GM12873 (cell line): ENCODE measurements around the gene OR2V2.

Experiments used
- CTCF ChIP-seq: IDR thresholded peaks from 2 replicates; pipeline ENCODE4 v1.5.1; 2012; ENCODE audit warnings: low read depth, mild to moderate bottlenecking, moderate library complexity, low read length, control low read depth; ENCODE audit not compliant: insufficient read depth; ENCODE audit errors: missing control alignments

Gene OR2V2

GRCh38 chr5:181182651-181183050 lies 35.3 kb downstream of the OR2V2 start:
- no peak for TF ChIP-seq CTCF

- TF ChIP-seq CTCF = no peak
Observed at GRCh38 chr5:181184845-181185216, 37.4 kb downstream of the OR2V2 start.

- no peak for TF ChIP-seq CTCF
Observed at GRCh38 chr5:181185560-181185959, 38.2 kb downstream of the OR2V2 start.

GRCh38 chr5:181186022-181186421 lies 38.6 kb downstream of the OR2V2 start:
- TF ChIP-seq CTCF = no peak

GRCh38 chr5:181186986-181187499 lies 39.7 kb downstream of the OR2V2 start:
- TF ChIP-seq CTCF = no peak

- TF ChIP-seq CTCF = peak; percentile 37
Observed at GRCh38 chr5:181187500-181188213, 40.3 kb downstream of the OR2V2 start.

GRCh38 chr5:181188700-181189362 lies 41.4 kb downstream of the OR2V2 start:
- no peak for TF ChIP-seq CTCF
